NCI-H1105 (cell line): ENCODE data around the gene SEC63.
"Not testable (repeated sequence)": the region's sequence is repeated elsewhere in the genome, so short reads cannot be mapped to it uniquely, and the experiment has no call there.

ENCODE experiments used
- DNase-seq: peaks from one replicate; lab custom pipeline; 2025; lab: John Stamatoyannopoulos, UW

The SEC63 gene

GRCh38 chr6:107972413-107973096 is 14.5 kb upstream of the SEC63 start:
- no peak for DNase-seq

GRCh38 chr6:107971181-107971580 is 13.2 kb upstream of the SEC63 start:
- no peak for DNase-seq

- no peak for DNase-seq
Observed at GRCh38 chr6:107970255-107970654, 12.2 kb upstream of the SEC63 start.

GRCh38 chr6:107968081-107968480 is 10.1 kb upstream of the SEC63 start:
- DNase-seq, result no peak

- DNase-seq, result no peak
Observed at GRCh38 chr6:107965746-107966145, 7.7 kb upstream of the SEC63 start.

GRCh38 chr6:107962723-107963122 is 4.7 kb upstream of the SEC63 start:
- no peak for DNase-seq

- no peak for DNase-seq
Observed at GRCh38 chr6:107959392-107959791, 1.4 kb upstream of the SEC63 start.

- DNase-seq, result not testable (repeated sequence)
Observed at GRCh38 chr6:107958689-107959362, 818 bp upstream of the SEC63 start.

GRCh38 chr6:107957308-107957908 is 600 bp downstream of the SEC63 start:
- no peak for DNase-seq

- no peak for DNase-seq
Observed at GRCh38 chr6:107956586-107957307, 1.3 kb downstream of the SEC63 start.

- no peak for DNase-seq
Observed at GRCh38 chr6:107956181-107956580, 1.8 kb downstream of the SEC63 start.

- not testable (repeated sequence) for DNase-seq
Observed at GRCh38 chr6:107953858-107954414, 4.1 kb downstream of the SEC63 start.

GRCh38 chr6:107943626-107944439 is 14.2 kb downstream of the SEC63 start:
- no peak for DNase-seq

- no peak for DNase-seq
Observed at GRCh38 chr6:107942142-107942541, 15.9 kb downstream of the SEC63 start.

- DNase-seq, result no peak
Observed at GRCh38 chr6:107941627-107942026, 16.4 kb downstream of the SEC63 start.

- DNase-seq, result no peak
Observed at GRCh38 chr6:107941199-107941598, 16.8 kb downstream of the SEC63 start.

- not testable (repeated sequence) for DNase-seq
Observed at GRCh38 chr6:107936910-107937292, 21.1 kb downstream of the SEC63 start.

GRCh38 chr6:107936162-107936909 is 21.7 kb downstream of the SEC63 start:
- no peak for DNase-seq

GRCh38 chr6:107934229-107934628 is 23.8 kb downstream of the SEC63 start:
- DNase-seq, result not testable (repeated sequence)

- DNase-seq, result no peak
Observed at GRCh38 chr6:107932580-107932979, 25.4 kb downstream of the SEC63 start.

- DNase-seq, result no peak
Observed at GRCh38 chr6:107931894-107932293, 26.1 kb downstream of the SEC63 start.
